ENCODE data around the gene LCOR.

- TF ChIP-seq CTCF (IDR thresholded peaks at IDR 0.05) (no peak), POLR2A (IDR thresholded peaks at IDR 0.05) (no peak)
Measured at GRCh38 chr10:96846926-96847325, 14.8 kb downstream of the LCOR start.
